IPS-20b (cell line): Measurements from ENCODE around the gene BABAM2.

Experiments
- H3K27ac ChIP-seq: one replicate; pipeline ENCODE4 v1.5.1; 2013; ENCODE audit warnings: low read length
- H3K27me3 ChIP-seq: 2 replicates; pipeline ENCODE4 v1.6.1; 2013; ENCODE audit warnings: mild to moderate bottlenecking, low read length, inconsistent platforms; ENCODE audit not compliant: insufficient read depth
- H3K36me3 ChIP-seq: 2 replicates; pipeline ENCODE4 v1.6.1; 2013; ENCODE audit warnings: low read depth, mild to moderate bottlenecking, inconsistent platforms, low read length, moderate library complexity; ENCODE audit not compliant: insufficient read depth
- H3K4me1 ChIP-seq: 2 replicates; pipeline ENCODE4 v1.6.1; 2013; ENCODE audit warnings: mild to moderate bottlenecking, control low read depth, inconsistent platforms, low read length, moderate library complexity; ENCODE audit not compliant: insufficient read depth
- H3K4me3 ChIP-seq: 2 replicates; pipeline ENCODE4 v1.5.1; 2013; ENCODE audit warnings: mild to moderate bottlenecking, low read length, inconsistent platforms
- H3K9ac ChIP-seq: 2 replicates; pipeline ENCODE4 v1.6.1; 2013; ENCODE audit warnings: low read depth, mild to moderate bottlenecking, inconsistent platforms, low read length, moderate library complexity
- H3K9me3 ChIP-seq: 2 replicates; pipeline ENCODE4 v1.6.1; 2013; ENCODE audit warnings: mild to moderate bottlenecking, low read depth, low read length, inconsistent platforms; ENCODE audit not compliant: insufficient read depth

BABAM2 gene

DNA sequence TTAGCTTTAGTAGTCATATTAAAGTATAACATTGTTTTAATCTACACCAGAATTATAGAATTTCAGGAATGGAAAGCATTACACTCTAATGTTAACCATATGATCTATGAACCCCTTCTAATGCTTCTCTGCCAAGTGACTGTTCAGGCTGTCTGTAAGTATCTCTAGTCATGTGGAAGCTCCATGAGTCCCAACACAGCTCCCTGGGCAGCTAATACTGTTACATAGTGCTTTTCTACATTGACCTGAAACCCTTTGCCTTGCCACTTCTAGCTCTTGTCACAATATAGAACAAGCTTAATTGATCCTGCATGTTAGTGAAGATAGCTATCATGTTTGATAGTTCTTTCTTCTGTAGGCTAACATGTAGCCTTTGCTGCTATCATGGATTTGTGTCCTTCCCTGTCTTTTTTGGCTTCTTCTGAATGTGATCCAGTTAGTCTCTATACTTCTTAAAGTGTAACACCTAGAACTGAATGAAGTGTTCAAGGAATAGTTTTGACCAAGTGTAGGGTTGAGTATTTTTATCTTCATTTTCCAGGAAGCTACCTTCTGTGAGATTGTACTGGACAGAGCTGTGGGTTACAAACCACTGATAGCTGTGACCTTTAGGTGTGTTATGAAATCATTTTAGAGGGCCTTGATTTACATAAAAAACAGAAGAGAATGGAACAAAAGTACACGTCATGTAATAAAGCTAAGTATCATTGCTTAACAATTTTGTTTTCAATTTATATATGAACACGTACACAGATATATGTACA, 23.7 kb downstream of the BABAM2 start:
- Histone ChIP-seq H3K9me3 (no peaks in the 10 kb centered on the region), H3K9ac (no peak overlapping the region), H3K27me3 (no peaks in the 10 kb centered on the region), H3K4me3 (no peak overlapping the region), H3K4me1 (peaks cover 3% of the 10 kb centered on the region; the same call in 1 of the 2 replicates), H3K36me3 (no peaks in the 10 kb centered on the region), H3K27ac (no peak overlapping the region)

DNA sequence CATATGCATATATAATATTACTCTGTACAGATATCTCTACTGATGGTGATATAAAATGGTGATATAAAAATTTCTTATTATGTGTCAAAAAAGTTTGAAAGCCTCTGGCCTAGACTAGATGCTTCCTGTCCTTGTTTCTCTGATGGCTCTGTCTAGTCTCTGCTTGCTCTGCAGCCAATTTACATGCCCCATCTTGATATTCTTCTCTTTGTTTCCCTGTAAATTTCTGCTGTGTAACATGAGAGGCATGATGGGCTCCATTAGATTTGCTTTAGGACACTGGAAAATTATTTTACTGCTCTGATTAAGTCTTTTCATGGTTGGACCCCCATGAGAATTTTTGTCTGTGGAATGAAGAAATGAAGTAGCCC, 24.3 kb downstream of the BABAM2 start:
- Histone ChIP-seq H3K36me3 (no peaks in the 10 kb centered on the region), H3K9ac (no peak overlapping the region), H3K27me3 (no peaks in the 10 kb centered on the region), H3K4me3 (no peak overlapping the region), H3K27ac (no peak overlapping the region), H3K9me3 (no peaks in the 10 kb centered on the region), H3K4me1 (peaks cover 3% of the 10 kb centered on the region; the same call in 1 of the 2 replicates)

DNA sequence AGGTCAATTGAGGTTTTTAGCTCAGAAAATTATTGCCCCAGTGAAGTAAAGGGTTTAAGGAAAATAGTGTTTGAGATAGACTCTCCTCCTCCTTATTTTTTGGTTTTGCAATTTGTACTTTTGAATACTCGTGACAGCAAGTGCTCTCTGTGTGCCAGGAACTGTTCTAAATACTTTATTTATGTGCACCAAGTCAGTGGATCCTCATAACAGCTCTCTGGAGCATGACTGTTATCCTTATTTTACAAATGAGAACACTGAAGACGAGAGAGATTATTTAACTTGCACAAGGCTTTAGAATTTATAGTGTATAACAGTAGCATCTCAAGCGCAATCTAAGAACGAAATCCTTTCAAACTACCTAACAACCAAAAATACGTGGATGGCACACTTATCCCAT, 24.7 kb downstream of the BABAM2 start:
- Histone ChIP-seq H3K9me3 (no peaks in the 10 kb centered on the region), H3K27ac (no peak overlapping the region), H3K27me3 (no peaks in the 10 kb centered on the region), H3K4me3 (no peak overlapping the region), H3K9ac (no peak overlapping the region), H3K4me1 (peaks cover 3% of the 10 kb centered on the region; the same call in 1 of the 2 replicates), H3K36me3 (no peaks in the 10 kb centered on the region)

DNA sequence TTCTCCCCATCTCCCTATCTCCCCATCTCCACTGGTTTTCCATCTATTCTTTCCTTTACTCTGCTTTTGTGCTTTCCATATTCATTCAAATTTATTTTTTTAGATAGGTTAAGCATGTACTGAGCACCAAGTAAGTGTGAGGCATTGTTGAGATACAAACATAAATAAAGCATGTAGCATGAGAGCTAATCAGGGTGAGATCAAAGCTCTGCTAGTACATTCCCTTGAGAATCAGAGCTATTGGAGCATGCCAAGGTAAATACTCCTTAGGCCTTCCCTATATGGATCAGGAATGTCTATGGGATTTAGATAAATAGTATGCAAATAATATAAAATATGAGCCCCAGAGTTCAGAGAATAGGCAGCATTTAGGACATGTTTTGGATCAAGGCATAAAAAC, 25.3 kb downstream of the BABAM2 start:
- Histone ChIP-seq H3K4me1 (peaks cover 3% of the 10 kb centered on the region; the same call in 1 of the 2 replicates), H3K9me3 (no peaks in the 10 kb centered on the region), H3K9ac (no peak overlapping the region), H3K27ac (no peak overlapping the region), H3K27me3 (no peaks in the 10 kb centered on the region), H3K4me3 (no peak overlapping the region), H3K36me3 (no peaks in the 10 kb centered on the region)

DNA sequence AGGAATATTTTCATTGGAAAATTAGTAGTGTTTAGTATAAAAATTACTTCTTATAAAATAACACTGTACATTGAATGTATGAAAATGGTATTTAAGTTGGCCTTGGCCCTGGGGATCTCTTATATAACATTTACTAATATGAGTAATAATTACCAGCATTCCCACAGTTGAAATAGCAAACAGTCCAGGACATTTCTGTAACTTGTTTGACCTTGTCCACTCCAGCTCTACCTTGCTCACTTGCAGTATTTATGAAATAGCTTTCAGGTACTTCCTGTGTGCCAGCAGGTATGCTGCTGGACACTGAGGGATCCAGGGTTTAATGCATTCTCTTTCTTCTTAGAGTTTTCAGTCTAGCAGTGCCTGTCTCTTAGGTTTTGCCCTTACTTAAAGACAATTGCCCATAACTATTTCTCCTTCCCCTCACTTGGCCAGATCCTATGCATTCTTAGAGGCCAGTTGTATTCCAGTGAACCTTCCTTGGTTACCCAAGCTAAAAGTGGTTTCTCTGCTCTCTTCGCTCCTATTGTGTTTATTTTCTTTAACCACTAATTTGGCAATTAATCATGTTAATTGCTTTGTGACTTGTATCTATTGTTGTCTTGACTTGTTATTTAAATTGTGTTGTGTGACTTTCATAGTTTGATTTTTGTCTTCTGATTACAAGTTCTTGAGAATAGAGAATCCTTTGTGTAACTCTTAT, 25.9 kb downstream of the BABAM2 start:
- Histone ChIP-seq H3K27ac (no peak overlapping the region), H3K36me3 (no peaks in the 10 kb centered on the region), H3K27me3 (no peaks in the 10 kb centered on the region), H3K9me3 (no peaks in the 10 kb centered on the region), H3K9ac (no peak overlapping the region), H3K4me3 (no peak overlapping the region), H3K4me1 (peaks cover 3% of the 10 kb centered on the region; the same call in 1 of the 2 replicates)

DNA sequence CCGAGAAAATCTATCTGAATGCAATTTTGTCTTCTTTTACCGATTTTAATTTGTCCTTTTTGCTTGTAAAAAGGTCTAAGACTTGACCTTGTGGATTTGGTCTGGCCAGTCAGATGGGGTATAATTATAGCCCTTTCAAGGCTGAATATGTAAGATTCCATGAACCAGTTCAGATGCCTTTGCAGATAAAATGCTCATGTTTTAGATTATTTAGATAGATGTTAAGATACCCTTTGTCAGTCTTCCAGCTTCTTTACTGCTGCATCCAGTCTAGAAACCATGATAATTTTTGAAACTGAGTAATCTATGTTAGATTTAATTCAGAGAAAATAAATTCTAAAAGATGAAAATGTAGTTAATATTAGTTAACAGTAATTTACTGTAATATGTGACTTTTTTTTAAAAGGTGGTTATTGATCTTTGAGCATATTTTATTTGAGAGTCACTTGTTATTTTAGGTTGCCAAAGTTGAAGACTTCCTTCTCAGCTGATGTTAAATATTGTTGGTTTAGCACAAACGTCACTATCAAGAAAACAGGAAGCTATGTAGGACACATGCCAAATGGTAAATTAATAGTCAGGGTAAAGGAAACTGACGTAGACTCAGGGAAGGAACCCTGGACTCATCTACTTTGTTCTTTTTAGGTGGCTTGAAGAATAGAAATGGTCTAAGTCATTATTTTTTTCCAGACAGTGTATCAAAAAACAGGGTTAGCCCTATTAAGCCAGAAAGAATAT, 29.8 kb downstream of the BABAM2 start:
- Histone ChIP-seq H3K27me3 (no peaks in the 10 kb centered on the region), H3K4me3 (no peak overlapping the region), H3K9ac (no peak overlapping the region), H3K27ac (no peak overlapping the region), H3K9me3 (no peaks in the 10 kb centered on the region), H3K4me1 (peaks cover 3% of the 10 kb centered on the region; the same call in 1 of the 2 replicates), H3K36me3 (no peaks in the 10 kb centered on the region)

DNA sequence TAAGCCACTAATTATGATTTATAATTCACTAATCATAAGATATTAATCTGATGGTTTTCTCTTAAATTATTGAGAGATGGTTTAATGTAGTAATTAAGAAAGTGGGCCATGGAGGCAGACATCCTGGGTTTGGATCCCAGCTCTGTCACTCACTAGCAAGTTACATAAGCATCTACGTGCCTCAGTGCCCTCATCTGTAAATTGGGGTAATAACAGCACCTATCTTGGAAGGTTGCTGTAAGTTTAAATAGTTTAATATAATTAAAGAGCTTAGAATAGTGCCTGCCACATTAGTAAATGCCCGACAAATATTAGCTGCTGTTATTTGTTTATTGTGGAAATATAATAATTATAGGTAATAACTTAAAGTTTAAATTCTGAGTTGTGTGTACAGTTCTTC, 30.9 kb downstream of the BABAM2 start:
- Histone ChIP-seq H3K9ac (no peak overlapping the region), H3K36me3 (no peaks in the 10 kb centered on the region), H3K4me1 (peaks cover 2% of the 10 kb centered on the region; the same call in 1 of the 2 replicates), H3K9me3 (no peaks in the 10 kb centered on the region), H3K4me3 (no peak overlapping the region), H3K27ac (no peak overlapping the region), H3K27me3 (no peaks in the 10 kb centered on the region)

DNA sequence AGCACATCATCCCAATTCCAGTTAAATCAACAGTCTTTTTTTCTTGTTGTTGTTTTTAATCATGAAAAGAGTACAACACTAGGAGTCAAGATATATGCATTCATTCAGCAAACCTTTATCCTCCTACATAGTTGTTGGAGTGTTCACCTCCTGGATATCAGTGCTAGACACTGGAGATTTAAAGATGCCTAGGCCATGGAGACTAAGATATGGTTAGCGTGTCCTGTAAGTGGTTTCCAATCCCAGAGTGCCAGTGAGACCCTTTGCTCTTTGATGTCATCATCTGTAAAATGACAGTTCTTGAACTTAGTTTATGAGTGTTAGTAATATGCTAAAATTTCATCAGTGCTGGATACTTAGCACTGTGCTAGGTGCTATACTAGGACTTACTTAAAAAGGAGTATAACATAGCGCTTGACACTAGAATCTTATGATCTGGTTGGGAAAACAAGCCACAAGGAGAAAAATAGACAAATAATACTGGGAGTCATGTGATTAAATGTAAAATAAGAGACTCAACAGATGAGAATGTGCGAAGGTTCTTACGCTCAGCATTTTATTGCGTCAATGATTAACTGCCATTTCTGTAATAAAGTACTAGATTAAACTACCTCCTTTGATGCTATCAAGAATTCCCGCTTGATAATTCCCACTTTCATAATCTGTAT, 31.5 kb downstream of the BABAM2 start:
- H3K27me3 ChIP-seq: no peaks in the 10 kb centered on the region
- H3K36me3 ChIP-seq: no peaks in the 10 kb centered on the region
- no peak overlapping the region for H3K4me3 ChIP-seq
- no peaks in the 10 kb centered on the region for H3K4me1 ChIP-seq
- H3K27ac ChIP-seq: no peak overlapping the region
- H3K9ac ChIP-seq: no peak overlapping the region
- no peaks in the 10 kb centered on the region for H3K9me3 ChIP-seq

DNA sequence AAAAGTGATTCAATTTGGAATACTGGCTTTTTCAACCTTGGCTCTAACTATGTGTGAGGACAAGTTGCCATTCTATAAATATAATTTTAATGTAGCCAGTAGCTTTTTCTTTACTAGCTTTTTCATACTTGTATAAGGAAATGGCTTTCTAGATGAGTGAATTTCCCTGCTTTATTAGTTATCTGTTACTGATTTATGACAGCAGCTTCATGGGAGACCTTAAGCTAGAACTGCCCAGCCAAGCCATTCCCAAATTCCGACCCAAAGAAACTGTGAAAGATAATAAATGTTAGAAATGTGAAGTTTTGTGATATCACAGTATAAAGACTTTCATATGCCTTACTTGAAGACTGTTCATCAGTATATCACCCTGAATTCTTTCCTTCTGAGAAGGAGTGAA, 32.3 kb downstream of the BABAM2 start:
- no peak overlapping the region for H3K9ac ChIP-seq
- H3K4me1 ChIP-seq: no peaks in the 10 kb centered on the region
- H3K4me3 ChIP-seq: no peak overlapping the region
- no peaks in the 10 kb centered on the region for H3K27me3 ChIP-seq
- no peak overlapping the region for H3K27ac ChIP-seq
- no peaks in the 10 kb centered on the region for H3K36me3 ChIP-seq
- no peaks in the 10 kb centered on the region for H3K9me3 ChIP-seq

DNA sequence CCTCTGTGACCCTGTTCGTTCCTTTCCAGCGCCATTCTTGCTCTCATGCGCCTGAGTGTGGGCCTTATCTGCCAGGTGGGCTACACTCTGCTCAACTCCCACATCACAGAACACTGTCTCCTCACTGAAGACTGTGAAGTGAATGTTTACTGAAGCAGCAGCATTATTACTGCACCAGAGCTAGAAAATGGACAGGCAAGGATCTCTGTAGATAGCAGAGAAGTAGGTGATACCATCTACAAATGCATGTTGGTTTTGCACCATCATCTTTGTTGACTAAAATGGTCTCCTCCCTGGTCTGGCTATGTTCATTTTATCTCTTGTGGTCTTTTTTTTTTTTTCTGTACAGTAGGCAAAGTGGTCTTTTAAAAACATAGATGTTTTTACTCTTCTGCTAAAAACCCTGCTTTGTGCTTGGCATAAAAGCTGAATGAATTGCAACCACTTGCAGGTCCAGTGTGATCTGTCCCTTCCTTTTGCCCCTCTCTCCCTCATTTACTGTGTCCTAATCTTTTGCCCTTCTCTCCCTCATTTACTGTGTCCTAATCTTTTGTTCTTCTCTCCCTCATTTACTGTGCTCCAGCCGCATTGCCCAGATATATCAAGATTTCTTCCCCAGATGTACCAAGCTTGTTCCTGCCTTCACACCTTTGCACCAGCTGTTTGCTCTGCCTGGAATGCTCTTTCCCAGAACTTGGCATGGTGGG, 35.4 kb downstream of the BABAM2 start:
- Histone ChIP-seq H3K36me3 (no peaks in the 10 kb centered on the region), H3K27ac (no peak overlapping the region), H3K9ac (no peak overlapping the region), H3K4me1 (no peaks in the 10 kb centered on the region), H3K27me3 (no peaks in the 10 kb centered on the region), H3K4me3 (no peak overlapping the region), H3K9me3 (no peaks in the 10 kb centered on the region)

DNA sequence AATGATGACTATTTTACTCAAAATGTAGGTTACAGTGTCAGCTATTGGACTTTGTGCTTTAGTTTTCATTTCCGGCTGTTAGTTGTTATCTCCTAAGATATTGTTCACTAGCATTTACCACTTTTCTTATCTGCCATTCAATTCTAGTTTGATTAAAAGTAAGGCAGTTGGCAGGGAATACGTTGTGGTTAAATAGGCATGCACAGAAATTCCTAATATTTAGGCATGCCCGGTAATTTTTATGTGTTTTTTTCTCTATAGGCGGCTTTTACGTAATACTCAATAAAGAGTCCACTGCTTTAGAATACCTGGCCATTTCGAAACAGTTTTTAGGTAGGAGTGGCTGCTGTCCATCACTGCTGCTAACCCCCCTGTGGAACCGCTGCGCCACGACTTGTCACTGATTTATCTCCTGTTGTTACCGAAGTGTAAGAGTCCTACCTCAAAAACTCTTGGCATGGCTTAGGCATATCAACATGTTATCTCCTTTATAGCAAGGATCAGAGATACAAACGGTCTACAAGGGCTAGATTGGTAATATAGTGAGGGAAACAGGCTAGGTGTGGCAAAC, 39.5 kb downstream of the BABAM2 start:
- H3K27ac ChIP-seq: no peak overlapping the region
- no peak overlapping the region for H3K9ac ChIP-seq
- no peaks in the 10 kb centered on the region for H3K9me3 ChIP-seq
- no peaks in the 10 kb centered on the region for H3K36me3 ChIP-seq
- no peak overlapping the region for H3K4me3 ChIP-seq
- no peaks in the 10 kb centered on the region for H3K27me3 ChIP-seq
- no peaks in the 10 kb centered on the region for H3K4me1 ChIP-seq
